EH (cell line): ENCODE measurements around the gene BIN1.

ENCODE experiments used
- DNase-seq: peaks from one replicate; pipeline ENCODE4 v3.0.0-alpha.2; 2015; ENCODE audit warnings: low read depth

BIN1 gene

DNA sequence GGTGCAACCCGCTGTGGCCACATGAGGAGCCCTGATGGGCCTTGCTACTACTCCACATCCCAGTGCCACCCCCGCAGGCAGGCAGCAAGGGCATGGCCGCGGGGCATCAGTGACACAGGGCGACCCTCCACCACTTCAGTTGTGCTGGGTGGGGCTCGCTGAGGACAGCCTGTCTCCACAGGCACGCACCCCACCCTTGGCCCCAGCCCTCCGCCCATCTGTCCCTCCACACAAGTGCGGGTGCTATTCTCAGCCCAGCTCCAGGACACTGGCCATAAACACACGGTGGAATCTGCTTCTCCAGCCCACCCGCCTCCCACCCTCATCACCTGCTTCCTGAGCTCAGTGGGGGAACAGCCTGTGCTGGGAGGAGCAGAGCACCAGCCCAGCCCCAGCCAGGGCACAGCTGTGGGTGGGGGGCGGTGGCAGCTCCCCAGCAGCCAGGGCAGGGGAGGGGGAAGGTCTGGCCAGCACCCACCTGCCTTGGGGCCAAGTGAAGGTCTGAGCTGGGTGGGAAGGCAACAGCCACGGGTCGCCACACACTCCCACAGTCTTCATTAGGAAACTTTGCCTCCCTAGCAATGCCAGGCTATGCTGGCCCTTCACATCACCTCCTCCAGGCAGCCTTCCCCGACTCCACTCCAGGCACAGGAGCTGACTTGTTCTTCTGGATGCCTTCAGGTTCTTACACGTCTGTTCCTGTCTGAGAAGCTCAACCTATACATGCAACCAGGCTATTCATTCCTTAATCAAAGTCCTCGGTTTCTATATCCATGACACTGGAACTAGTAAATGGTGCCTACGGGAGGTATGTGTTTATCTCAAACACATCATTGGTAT is 16.5 kb downstream of the BIN1 start:
- no peak for DNase-seq

DNA sequence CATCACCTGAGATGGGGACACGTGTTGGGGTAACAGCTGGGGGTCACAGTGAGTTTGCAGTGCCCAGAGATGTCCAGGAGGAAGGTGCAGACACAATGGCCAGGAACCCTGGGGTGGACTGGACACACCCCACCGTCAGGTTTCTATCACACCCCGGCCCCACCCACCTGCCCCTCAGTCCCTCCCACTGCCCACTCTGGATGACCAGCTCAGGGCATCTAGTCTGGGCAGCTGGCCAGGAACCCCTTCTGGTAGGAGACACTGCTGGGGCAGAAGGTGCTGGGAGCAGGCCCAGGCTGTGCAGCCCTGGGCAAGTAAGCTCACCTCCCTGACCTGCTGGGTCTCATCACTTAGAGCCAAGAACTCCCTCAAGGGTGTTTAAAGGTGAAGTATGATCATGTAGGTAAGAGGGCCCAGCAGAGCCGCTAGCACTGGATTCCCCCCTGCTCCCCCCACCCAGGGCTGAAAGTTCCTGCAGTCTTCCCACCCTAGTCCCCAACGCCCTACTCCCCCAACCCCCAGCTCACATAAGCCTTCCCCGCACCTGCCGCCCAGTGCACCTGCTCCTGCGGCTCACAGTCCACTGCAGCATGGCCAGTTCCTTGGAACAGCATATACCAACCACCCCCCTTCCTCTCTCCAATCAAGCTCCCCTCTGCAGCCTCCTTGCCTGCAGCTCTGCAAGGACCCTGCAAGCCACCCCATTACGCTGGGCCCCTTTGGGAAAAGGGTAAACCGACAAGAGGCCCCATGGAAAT is 17.3 kb downstream of the BIN1 start:
- DNase-seq: no peak

DNA sequence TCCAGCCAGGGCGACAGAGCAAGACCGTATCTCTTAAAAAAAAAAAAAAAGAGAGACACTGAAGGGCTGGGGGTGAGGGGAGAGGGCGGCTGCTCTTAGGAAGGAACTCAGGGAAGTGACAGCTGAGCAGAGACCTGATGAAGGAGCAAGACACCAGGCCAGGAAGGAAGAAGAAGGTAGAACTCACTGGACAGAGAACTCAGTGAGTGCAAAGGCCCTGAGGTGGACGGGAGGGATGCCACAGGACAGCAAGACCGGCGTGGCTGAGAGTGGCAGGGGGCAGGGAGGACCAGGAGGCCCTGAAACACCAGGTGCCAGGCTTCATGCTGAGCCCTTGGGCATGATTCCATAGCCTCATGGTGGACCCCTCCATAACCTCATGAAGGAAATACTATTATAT is 18.2 kb downstream of the BIN1 start:
- no peak for DNase-seq

DNA sequence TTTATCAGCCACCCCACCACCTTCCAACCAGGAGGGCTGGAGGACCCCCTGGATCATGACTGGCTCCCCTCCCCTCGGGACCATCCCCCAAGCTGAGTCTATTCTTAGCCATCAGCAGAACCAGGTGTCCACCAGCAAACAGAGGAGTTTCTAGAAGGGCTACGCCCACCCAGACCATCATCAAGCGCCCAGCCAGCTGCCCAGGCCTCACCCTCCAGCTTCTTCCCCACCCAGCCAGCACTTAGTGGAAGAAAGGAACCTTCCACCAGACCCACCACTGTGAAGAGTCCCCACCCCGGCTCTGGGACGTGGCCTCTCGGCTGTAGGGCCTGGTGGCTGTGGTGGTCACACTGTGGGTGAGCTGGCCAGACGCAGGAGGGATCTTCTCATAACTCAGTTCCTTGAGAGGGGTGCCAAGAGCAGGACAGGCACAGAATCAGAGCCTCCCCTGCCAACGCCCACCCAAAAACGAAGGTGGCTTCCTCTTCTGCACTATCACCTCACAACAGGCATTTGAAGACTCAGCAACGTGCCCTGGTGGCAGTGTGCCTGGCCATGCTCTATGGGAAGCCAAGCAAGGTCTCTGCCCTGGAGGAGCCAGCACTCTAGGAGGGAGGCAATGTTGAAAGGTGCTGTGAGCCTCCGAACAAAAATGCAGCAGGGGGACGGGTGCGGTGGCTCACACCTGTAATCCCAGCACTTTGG is 19.0 kb downstream of the BIN1 start:
- DNase-seq: no peak

DNA sequence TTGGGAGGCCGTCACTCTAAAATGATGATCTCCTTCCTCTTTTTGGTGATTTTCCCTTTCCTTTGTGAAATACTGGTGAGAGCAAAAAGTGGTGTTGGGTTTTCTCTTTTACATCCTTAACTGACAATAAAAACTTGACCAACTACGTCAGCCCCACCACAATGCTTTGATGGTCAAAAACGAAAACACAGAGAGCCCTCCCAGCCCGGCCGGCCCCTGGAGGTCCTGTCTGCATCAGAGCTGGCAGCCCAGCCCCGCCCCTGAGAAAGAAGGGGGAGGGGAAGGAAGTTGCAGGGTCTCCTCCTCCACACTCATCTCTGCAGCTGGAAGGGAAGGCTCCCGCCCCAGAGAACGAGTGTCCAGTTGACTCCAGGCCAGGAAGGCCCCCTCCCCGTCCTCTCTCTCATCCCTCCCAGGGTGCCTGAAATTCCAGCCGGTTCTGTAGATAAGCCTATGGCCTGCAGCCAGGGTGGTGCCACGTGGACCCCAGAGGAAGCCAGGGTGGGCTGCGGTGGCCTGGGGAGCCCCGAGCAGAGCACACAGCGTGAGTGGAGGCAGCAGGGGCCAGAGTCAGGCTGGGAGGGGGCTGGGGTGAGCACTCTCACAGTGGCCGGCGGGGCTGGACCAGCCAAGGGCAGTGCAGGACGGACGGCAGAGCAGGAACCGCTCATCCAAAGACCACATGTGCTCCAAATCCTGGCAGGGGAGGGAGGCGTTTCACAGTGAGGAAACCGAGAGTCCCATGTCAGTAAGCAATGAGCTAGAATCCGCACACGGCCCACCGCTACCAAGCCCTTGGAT is 19.8 kb downstream of the BIN1 start:
- peak; percentile 61 for DNase-seq

DNA sequence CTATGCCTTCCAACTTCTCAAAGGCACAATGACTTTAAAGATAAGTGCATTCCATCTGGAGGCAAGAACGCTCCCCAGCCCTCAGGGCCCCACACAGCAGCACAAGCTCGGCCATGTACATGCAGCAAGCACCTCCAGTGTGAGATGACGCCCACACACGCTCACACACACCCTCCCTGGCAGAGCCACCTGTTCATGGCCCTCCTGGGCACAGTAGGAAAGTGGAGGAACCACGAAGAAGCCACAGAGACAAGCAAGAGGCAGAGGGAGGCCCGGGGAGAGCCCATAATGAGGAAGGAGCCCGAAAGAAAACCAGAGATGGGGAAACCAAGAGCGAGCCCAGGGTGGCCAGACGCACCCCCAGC is 21.7 kb downstream of the BIN1 start:
- DNase-seq: peak; percentile 36

DNA sequence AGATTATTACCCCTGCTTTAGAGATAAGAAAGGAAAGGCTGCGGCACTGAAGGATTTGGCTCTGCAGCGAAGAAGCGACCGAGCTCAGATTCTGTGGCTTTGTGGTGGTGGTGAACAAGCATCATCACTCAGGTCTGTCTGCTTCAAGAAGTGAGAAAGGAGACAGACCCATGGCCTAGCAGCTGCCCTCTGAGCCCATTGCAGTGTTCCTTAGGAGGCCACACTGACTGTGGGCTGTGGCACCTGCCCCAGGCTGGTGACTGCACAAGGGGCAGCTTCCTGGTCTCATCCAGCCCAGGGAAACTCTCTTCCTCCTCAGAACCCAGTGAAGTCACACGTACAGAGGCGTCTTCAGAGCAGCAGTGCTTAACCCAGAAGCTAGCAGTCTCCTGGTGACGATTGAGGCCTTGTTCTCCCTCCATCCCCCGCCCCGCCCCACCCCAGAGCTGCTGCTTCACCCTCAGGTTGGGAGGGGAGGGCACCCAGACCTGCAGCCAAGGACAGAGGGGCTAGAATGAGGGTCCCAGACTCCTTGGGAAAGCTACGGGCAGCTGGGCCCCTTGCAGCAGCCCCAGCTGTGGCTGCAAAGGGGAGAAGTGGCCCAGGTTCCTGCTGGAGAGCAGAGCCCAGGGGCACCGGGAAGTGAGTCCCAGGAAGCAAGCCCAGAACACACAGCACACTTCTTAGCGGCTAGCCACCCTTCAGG is 22.2 kb downstream of the BIN1 start:
- DNase-seq: no peak

DNA sequence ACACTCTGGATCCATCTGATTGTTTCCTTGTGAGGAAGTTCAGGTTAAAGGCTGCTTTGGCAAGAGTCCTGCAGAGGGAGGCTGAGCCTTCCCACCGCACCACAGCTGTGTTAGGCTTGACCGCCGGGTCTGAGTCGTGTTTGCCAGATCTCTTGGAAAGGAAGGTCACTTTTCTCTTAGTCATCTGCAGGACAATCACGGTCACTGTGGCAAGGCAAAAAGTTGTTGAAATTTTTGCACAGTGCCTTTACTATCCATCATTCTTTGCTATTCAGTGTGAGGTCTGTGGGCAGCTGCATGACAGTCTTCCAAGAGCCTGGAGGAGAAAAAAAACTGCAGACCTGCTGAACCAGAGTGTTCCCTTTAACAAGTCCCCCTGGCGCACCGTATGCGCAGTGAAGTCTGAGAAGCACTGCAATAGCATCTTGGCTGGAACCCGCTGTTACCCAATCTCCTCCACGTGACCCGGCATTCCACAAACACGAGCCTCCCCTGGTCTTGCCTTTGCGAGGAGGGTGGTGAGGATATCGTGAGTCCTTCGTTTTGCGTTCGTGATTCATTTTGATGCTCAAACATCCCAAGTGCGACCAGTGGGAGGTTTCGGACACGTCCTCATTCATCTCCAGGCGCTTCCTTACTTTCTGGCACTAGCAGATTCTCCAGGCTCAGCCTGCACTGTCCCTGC is 23.0 kb downstream of the BIN1 start:
- peak; percentile 91 for DNase-seq

DNA sequence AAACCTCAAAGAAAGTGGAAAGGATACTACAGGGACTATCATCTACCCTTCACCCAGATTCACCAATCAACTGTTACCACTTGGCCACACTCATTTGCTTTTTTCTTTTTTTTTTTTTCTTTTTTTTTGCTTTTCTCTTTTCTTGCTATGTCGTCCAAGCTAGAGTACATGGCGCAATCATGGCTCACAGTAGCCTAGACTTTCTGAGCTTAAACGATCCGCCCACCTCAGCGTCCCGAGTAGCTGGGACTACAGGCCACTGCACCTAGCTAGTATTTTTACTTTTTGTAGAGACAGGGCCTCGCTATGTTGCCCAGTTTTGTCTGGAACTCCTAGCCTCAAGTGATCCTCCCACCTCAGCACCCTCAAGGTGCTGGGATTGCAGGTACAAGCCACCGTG is 24.0 kb downstream of the BIN1 start:
- no peak for DNase-seq

DNA sequence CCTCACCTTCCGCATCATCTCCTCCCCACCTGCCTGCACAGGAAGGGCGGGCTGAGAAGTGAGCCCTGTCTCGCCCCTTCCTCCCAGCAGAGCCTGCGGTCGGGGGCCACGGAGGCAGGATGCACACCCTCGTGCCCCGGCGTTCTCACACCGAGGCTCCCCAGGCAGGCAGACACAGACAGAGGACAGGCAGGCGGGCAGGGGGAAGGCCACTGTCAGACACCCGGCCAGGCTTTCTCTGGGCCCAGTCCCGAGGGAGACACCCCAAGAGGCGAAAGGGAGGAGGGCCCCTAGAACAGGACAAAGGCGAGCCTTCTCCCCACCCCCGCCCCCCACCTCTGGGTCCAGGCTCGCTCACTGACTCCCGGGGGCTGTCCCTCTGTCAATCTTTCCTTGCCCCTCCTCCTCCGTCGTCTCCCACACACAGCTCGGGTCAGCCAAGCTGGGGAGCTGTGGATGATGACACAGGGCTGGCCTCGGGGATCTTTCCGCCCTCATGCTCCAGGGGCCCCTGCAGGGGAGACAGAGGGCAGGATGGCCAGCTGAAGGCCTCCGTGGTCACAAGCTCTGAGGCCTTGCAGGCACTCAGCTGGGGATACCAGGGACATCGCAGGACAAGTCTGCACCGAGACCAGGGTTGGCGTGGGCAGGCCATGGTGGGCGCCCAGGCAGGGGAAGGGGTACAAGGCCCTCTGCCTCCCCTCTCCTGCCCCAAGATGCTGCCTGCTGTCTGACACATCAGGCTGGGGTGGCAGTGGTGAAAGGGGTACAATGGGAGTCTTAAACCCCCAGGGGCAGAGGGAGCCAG is 24.9 kb downstream of the BIN1 start:
- DNase-seq: no peak

DNA sequence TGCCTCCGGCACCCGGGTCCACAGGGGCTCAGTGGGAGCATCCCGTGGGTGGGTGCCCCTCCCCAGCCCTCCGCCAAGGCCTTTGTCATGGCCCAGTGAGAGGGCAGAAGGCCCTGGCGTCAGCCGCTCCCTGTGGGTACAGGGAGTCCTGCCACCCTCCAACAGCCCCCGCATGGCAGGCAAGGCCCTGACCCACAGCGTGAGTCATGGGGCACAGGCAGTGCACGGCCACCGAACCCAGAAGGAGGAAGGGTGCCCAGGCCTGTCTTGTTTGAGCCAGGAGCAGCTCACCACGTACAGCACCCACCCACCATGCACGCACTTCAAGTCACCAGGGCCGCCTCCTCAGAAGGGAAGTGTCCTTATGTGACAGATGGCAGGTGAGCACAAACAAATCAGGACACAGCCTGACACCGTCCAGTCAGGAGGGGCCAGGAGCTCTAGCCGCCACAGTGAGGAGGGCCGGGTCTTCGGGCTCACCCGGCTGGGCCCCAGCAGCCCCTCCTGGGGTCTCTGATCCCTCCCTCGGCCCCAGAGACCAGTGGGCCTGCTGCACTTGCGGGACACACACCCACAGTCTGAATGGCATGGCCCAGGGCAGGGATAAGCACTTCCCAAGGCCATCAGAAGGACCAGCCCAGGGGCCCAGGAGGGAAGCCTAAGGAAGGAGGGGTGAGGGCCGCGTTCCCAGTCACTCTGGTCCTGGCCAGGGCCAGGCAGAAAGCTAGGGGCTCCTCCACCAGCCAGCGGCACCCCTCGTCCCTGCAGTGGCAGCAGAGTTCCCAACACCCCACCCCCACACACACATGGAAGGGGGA is 25.8 kb downstream of the BIN1 start:
- no peak for DNase-seq

DNA sequence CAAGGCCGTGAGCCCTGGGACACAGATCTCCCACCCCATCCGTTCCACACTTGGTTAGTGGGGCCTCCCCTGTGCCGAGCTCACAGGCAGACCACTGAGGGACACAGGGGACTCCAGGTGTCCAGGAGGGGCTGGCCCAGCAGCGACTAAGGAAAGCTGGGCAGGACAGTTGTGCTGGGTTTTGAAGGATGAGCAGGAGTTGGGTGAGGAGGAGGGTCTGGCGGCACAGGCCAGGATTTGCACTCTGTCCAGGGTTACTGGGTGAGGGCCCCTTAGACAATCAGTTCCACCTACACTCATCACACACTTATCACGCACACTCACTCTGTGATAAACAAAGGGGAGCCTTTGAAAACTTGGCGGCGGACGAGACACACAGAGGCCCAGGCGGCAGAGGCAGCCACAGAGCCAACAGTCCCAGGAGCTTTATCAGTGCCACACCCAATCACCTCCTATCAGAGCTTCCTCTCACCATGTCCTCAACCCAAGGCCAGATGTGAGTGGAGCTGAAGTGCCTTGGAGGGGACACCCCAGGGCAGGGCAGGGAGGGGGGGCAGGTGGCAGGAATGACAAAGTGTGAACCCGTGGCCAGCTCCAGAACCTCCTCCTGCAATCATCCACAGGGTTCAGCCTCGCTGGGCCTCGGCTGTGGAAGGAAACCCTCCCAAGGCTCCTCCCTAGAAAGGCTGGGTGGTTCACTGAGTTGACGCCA is 26.6 kb downstream of the BIN1 start:
- DNase-seq: no peak

DNA sequence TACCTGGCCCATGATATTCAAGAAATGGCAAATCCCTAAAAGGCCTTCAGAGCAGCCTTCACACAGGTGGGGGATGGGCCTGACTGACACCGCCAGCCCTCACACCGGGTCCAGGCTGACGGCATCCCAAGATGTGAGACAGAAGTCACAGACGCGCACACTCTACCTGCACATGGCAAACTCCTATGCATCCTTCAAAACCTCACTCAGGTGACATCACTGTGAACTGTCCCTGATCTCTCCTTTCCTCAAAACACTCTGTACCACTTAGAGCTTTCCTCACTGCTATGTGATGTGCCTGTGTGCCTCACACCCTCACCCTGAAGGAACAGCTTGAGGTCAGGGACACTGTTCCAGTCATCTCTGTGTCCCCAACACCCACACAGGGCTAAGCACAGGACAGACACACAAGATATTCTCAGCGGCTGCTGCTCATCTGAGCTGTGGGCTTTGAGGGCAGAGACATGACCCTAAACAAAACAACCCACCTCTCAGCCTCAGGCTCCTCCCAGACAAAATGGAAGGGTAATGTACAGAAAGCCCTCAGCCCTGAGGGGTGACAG is 27.5 kb downstream of the BIN1 start:
- DNase-seq: no peak

DNA sequence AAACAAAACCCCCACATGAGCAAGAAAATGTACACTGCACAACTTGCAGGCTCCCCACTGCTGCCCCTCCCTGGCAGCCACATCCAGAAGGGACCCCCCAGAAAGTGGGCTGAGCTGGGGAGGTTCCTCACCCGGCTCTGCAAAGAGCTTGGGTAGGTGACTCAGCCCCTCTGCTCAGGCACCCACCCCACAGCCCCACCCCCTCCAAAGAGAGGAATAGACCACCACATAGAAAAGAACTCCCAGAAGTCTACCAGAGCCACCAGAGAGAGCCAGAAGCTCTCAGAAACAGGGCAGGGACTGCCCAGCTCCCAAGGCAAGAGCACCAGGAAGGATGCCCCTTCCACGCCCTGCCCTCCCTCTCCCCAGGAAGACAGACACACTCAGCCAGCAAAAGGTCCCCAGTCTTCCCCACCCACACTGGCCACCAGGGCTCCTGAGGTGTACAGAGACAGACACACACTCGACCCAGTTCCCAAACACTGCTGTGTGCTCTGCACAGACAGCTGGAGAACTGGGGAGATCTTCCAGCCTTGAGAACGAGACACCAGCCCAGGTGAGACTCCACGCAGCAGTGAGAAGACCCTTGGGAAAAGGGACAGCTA is 28.2 kb downstream of the BIN1 start:
- DNase-seq: no peak

DNA sequence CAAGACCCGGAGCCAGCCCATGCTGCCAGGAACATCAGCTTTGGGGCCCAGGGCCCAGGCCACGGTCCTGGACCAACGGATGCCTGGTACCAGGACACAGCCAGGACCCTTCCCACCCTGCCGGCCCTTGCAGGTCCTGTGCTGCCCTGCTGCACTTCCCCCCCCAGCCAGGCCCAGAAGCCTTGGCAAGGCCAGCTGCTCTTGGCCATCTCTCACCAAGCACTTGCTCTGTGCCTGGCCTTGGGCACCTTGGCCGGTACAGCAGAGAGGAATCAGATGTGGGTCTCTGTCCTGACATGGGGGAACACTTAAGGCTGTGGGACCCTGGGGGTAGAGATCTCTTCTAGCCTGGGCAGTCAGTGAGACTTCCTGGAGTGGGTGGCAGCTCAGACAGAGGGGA is 28.9 kb downstream of the BIN1 start:
- no peak for DNase-seq

DNA sequence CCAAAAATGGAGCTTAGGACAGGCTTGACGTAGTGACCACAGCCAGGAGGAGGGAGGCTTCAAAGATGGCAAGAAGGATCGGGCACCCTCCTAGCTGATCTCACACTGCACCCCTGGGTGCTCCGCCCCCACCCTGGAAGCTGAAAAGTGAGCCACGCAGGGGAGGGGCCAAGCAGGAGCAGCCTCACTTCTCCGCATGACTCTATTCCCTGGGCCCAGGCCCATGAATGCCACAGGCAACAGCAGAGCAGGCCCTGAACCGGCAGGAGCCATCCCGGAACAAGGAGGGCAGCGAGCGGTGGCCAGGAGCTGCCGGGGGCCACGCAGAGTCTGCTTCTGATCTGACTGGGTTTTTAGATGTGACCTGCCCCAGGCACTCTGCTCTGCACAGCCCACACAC is 30.0 kb downstream of the BIN1 start:
- DNase-seq: no peak

DNA sequence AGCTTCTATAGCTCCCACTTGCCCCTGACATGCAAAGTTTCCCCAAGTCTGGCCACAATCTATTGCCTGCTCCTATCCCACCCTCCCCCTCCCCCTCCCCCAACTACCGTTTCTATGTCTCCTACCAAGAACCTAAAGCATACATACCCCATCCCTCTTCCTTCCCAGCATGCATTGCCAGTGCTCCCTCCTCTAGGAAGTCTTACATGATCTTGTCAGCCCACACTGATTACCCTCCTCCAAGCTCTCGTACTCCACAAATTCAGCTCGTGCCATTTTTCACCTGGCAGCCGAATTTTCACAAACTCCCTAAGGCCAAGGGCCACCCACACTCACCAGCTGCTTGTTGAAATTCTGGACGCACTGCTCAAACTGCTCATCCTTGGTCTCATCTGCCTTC is 30.7 kb downstream of the BIN1 start:
- DNase-seq: no peak

DNA sequence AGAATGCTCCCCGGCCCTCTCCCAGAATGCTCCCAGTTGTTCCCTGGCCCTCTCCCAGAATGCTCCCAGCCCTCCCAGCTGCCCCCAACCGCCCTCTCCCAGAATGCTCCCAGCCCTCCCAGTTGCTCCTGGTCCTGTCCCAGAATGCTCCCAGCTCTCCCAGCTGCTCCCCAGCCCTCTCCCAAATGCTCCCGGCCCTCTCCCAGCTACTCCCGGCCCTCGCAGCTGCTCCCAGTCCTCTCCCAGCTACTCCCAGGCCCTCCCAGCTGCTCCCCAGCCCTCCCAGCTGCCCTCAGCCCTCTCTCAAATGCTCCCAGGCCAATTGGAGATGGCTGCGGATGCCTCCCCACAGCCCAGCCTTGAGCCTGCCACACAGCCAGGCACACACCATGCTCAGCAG is 31.1 kb downstream of the BIN1 start:
- DNase-seq: no peak
